HepG2 (cell line): ENCODE results near the gene METTL2A. TPM values are rescaled to one million over a fixed set of nuclear protein-coding genes. Genes with fewer than 3 reads are reported as not detected.
"Not testable (repeated sequence)": the region's sequence is repeated elsewhere in the genome, so short reads cannot be mapped to it uniquely, and the experiment has no call there.

Source experiments
- ATF3 ChIP-seq: sonication (generic); formaldehyde crosslinking; IDR thresholded peaks from 2 replicates; pipeline ENCODE4 v1.4.0; 2020; ENCODE audit warnings: missing genetic modification reagents
- BRCA1 ChIP-seq: sonication (generic); formaldehyde crosslinking; IDR thresholded peaks from 2 replicates; pipeline ENCODE4 v1.4.0; 2020; ENCODE audit warnings: missing genetic modification reagents
- CHCHD3 ChIP-seq: sonication (generic); formaldehyde crosslinking; IDR thresholded peaks from 2 replicates; pipeline ENCODE4 v1.8.0; 2022; ENCODE audit warnings: mild to moderate bottlenecking, missing genetic modification reagents, moderate library complexity
- DZIP1 ChIP-seq: sonication (generic); formaldehyde crosslinking; IDR thresholded peaks from 2 replicates; pipeline ENCODE4 v1.5.0; 2020; ENCODE audit warnings: mild to moderate bottlenecking, missing genetic modification reagents
- FOXP1 ChIP-seq, 2 experiments: fragments of 450-650 bp in 1 of 2; IDR thresholded peaks; 2 replicates each; pipeline ENCODE4 v1.6.1; 2017 to 2018; ENCODE audit warnings: antibody characterized with exemption in 1 of 2
- HES4 ChIP-seq: sonication (generic); formaldehyde crosslinking; IDR thresholded peaks from 2 replicates; pipeline ENCODE4 v1.9.0; 2021; ENCODE audit warnings: mild to moderate bottlenecking, missing genetic modification reagents, borderline replicate concordance
- MXI1 ChIP-seq: IDR thresholded peaks from 3 replicates; pipeline ENCODE4 v1.6.1; 2012; ENCODE audit warnings: low read depth, low read length, inconsistent platforms, borderline replicate concordance
- RFXANK ChIP-seq: IDR thresholded peaks from 2 replicates; pipeline ENCODE4 v1.6.1; 2016
- SAP130 ChIP-seq: IDR thresholded peaks from 2 replicates; pipeline ENCODE4 v1.6.1; 2016; ENCODE audit warnings: low read depth
- TP53 ChIP-seq: sonication (generic); formaldehyde crosslinking; conservative IDR thresholded peaks from 2 replicates; pipeline ENCODE4 v1.4.0; 2020; ENCODE audit warnings: missing genetic modification reagents
- ZBTB20 ChIP-seq: sonication (generic); formaldehyde crosslinking; IDR thresholded peaks from 2 replicates; pipeline ENCODE4 v1.8.1; 2023; ENCODE audit warnings: missing genetic modification reagents, low read depth, mild to moderate bottlenecking, borderline replicate concordance
- ZEB1 ChIP-seq: IDR thresholded peaks from 2 replicates; pipeline ENCODE4 v1.6.1; 2012; ENCODE audit warnings: mild to moderate bottlenecking, low read depth, inconsistent platforms; ENCODE audit not compliant: insufficient replicate concordance
- ZMYM2 ChIP-seq: sonication (generic); formaldehyde crosslinking; IDR thresholded peaks from 2 replicates; pipeline ENCODE4 v1.8.0; 2022; ENCODE audit warnings: mild to moderate bottlenecking, missing genetic modification reagents
- ZNF235 ChIP-seq: sonication (generic); formaldehyde crosslinking; IDR thresholded peaks from 2 replicates; pipeline ENCODE4 v1.8.1; 2023; ENCODE audit warnings: mild to moderate bottlenecking, missing genetic modification reagents, borderline replicate concordance
- ZNF407 ChIP-seq: sonication (generic); formaldehyde crosslinking; IDR thresholded peaks from one replicate; pipeline ENCODE4 v1.5.1; 2020; ENCODE audit warnings: mild to moderate bottlenecking, missing genetic modification reagents; ENCODE audit errors: not compliant biosample characterization
- ZNF605 ChIP-seq: sonication (generic); formaldehyde crosslinking; IDR thresholded peaks from 2 replicates; pipeline ENCODE4 v1.8.0; 2022; ENCODE audit warnings: mild to moderate bottlenecking, missing genetic modification reagents
- ZNF773 ChIP-seq: sonication (generic); formaldehyde crosslinking; IDR thresholded peaks from 2 replicates; pipeline ENCODE4 v1.4.0; 2020; ENCODE audit warnings: missing genetic modification reagents, borderline replicate concordance
- polyA plus RNA-seq, 8 experiments: library from polyadenylated mRNA; depleted of rRNA in 3 of 8; stranded (reverse) in 7 of 8; unstranded in 1 of 8; fragments of >200 nt; fragmentation: Illumina TruSeq in 4 of 8; extraction: Trizol in 4 of 8; gene quantifications; 2 replicates each; pipeline versions ENCODE4 v1.2.1 to v1.2.3, GENCODE V29; 2011 to 2016; ENCODE audit warnings: low read depth in 4 of 8, missing spikeins in 1 of 8, mixed read lengths in 1 of 8; ENCODE audit not compliant: insufficient read depth in 1 of 8
- total RNA-seq, 5 experiments: library from RNA; depleted of rRNA; stranded (reverse); fragments of >200 nt; fragmentation: Illumina TruSeq; extraction: Trizol; gene quantifications; 2 replicates each; pipeline ENCODE4 v1.2.3, GENCODE V29; 2016; ENCODE audit warnings: low read depth in 1 of 5

The METTL2A gene
- total and polyA plus RNA-seq, 2 of the 13 experiments (the other 11 are each of a cell fraction or from before 2014, with no cell fraction given) = 15.6 to 32.3 TPM

- TF ChIP-seq ZNF407 (CRISPR knock-in tag) (peak; percentile 83), ATF3 (CRISPR knock-in tag) (peak; percentile 44), CHCHD3 (0 out of 2 replicates have a peak, but pooled peaks have one; percentile 38), ZEB1 (peak; percentile 82), BRCA1 (CRISPR knock-in tag) (0 out of 2 replicates have a peak, but pooled peaks have one; percentile 22), SAP130 (CRISPR knock-in tag) (peak; percentile 98), RFXANK (CRISPR knock-in tag) (0 out of 2 replicates have a peak, but pooled peaks have one; percentile 53), HES4 (peak; percentile 16; the same call in 1 of the 2 replicates), ZMYM2 (CRISPR knock-in tag) (peak; percentile 80), FOXP1 (CRISPR knock-in tag; IDR thresholded peaks at IDR 0.05) (0 out of 2 replicates have a peak, but pooled peaks have one; percentile 24), ZBTB20 (CRISPR knock-in tag) (peak; percentile 83; the same call in 1 of the 2 replicates), DZIP1 (0 out of 2 replicates have a peak, but pooled peaks have one; percentile 15), ZNF235 (CRISPR knock-in tag) (peak; percentile 48; the same call in 1 of the 2 replicates), TP53 (CRISPR knock-in tag) (0 out of 2 replicates have a peak, but pooled peaks have one; percentile 12), ZNF773 (CRISPR knock-in tag) (0 out of 2 replicates have a peak, but pooled peaks have one; percentile 44), MXI1 (peak; percentile 90; the same call in 2 of the 3 replicates), ZNF605 (CRISPR knock-in tag) (peak; percentile 95; the same call in 1 of the 2 replicates)
- not testable (repeated sequence) for TF ChIP-seq FOXP1 (IDR thresholded peaks at IDR 0.05)
These were observed at the start of gene METTL2A (continued) for GRCh38 chr17:62423647-62424461.
